Stimulated activated memory B cell treated with anti-CD40 and anti-IgM and Interleukin-4, amounts not matched to agents 10 μg/mL and 1 μg/mL and 100 μg/mL, for 72 hours (primary cell): ENCODE data around the gene SLC11A2.

ENCODE experiments used
- ATAC-seq: fragments of 150-1000 bp; cut with Tn5 transposase; 2 replicates; pipeline ENCODE4 v1.10.0; 2021
- H3K27ac Mint-ChIP-seq: one replicate; pipeline ENCODE4 v1.8.0; 2022; ENCODE audit warnings: mild to moderate bottlenecking, mixed read lengths
- H3K27me3 Mint-ChIP-seq: one replicate; pipeline ENCODE4 v1.8.0; 2022; ENCODE audit warnings: mixed read lengths
- H3K36me3 Mint-ChIP-seq: one replicate; pipeline ENCODE4 v1.8.0; 2022; ENCODE audit warnings: mixed read lengths
- H3K4me1 Mint-ChIP-seq: one replicate; pipeline ENCODE4 v1.8.0; 2022; ENCODE audit warnings: mixed read lengths
- H3K4me3 Mint-ChIP-seq: one replicate; pipeline ENCODE4 v1.8.0; 2022; ENCODE audit warnings: mild to moderate bottlenecking, moderate library complexity, mixed read lengths
- H3K9me3 Mint-ChIP-seq: one replicate; pipeline ENCODE4 v1.8.0; 2022; ENCODE audit warnings: mixed read lengths

SLC11A2 gene

DNA sequence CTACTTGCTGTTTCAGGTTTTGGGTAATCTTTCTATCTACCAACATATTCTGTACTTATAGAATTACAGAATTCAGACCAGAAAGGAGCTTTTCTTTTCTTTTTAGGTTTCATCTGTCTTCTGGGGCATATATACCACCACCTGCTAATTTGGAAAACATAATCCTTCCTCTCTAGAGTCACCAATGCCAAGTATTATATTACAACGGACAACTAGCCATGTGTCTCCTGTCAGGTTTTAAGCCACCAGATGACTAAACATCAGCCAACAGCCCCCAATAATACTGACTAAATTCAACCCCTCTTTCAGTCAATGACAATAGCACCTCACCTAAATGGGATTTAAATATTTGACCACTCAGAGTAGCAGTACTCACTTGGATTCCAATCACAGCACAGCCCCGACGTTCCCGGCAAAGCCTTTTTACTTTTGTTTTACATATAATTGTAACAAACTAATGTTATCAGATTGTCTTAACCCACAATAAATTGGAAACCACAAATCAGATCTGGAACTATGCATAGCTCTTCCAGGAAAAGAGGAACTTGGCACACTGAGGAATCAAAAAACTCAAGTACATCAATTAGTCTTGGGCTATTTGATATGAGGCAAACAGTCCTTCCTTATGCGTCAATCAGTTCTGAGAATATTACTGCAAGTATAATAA lies 13.5 kb downstream of the SLC11A2 start:
- Mint-ChIP-seq H3K9me3 (no peaks in the 10 kb centered on the region), H3K4me3 (no peak overlapping the region), H3K36me3 (no peaks in the 10 kb centered on the region), H3K27ac (no peak overlapping the region), H3K27me3 (no peaks in the 10 kb centered on the region), H3K4me1 (peaks cover 13% of the 10 kb centered on the region)
- no peak for ATAC-seq

DNA sequence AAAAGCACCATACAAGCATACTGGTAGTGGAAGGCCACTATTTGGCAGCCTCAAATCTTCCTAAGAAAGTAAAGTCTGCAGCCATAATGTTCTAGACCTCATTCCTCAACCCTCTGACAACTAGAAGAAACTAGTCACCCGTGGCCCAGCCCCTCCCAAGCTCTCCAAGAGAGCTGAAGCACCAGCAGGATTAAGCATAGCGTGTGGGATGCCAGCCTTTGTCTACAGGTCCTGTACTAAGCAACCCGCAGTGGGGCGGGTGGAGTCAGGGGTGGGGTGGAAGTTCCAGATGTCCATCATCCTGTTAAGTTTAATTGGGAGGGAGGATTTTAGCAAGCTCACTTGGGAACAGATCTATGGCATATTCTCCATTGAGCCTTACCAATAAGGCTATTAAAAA lies 14.2 kb downstream of the SLC11A2 start:
- no peak overlapping the region for H3K27ac Mint-ChIP-seq
- ATAC-seq: no peak
- no peak overlapping the region for H3K4me3 Mint-ChIP-seq
- no peaks in the 10 kb centered on the region for H3K27me3 Mint-ChIP-seq
- H3K4me1 Mint-ChIP-seq: peaks cover 6% of the 10 kb centered on the region
- H3K9me3 Mint-ChIP-seq: no peaks in the 10 kb centered on the region
- peaks cover 6% of the 10 kb centered on the region for H3K36me3 Mint-ChIP-seq

DNA sequence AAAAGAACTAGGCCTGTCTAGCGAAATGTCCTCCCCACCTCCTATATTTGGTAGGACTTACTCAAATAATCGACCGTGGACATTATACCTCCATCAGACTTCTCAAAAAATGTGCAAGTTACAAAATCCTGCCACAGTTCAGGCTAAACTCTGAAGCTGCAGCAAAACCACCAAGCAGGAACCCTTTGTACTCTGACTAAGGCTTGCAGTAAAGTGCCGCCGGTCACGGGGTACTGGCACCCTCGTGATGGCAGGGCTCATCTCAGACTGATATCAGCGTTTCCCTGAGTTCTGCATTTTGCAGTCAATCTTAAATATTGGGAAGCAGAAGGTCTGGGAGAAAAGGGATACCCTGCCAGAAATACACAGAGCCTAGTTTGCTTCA lies 17.1 kb downstream of the SLC11A2 start:
- Mint-ChIP-seq H3K4me3 (peak overlapping the region; percentile 21), H3K4me1 (peaks cover 6% of the 10 kb centered on the region), H3K9me3 (no peaks in the 10 kb centered on the region), H3K27me3 (no peaks in the 10 kb centered on the region), H3K27ac (peak overlapping the region; percentile 82), H3K36me3 (peaks cover 30% of the 10 kb centered on the region)
- ATAC-seq: peak; percentile 72

DNA sequence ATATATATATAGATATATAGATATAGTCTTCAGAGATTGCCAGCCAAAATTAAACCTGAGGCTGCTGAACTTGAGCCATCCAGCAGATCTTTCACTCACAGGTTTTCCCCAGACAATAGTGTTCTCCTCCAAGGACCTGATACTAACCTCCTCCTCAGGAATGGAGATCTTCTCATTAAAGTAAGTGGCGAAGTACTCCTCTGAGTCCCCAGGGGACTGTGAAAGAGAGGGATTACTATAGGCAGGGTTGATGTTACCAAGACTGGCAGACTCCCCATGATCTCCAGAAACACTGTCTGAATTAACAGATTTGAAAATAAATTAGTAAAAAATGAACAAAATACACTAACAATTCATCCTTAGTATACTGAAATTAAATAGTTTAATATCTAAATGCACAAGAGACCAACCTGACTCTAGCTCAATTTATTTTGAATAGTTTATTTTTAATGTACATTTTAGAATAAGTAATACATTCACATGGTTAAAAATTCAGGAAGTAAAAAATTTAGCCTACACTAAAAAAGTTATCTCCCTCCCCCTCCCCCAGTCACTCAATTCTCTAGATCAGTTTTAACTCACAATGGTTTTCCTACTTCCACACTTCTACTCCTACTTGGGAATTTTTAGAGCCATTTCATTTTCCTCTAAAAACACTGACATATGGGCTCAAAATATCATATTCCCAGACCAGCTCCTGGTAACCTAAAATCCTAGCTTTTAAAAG lies 17.7 kb downstream of the SLC11A2 start:
- no peaks in the 10 kb centered on the region for H3K27me3 Mint-ChIP-seq

DNA sequence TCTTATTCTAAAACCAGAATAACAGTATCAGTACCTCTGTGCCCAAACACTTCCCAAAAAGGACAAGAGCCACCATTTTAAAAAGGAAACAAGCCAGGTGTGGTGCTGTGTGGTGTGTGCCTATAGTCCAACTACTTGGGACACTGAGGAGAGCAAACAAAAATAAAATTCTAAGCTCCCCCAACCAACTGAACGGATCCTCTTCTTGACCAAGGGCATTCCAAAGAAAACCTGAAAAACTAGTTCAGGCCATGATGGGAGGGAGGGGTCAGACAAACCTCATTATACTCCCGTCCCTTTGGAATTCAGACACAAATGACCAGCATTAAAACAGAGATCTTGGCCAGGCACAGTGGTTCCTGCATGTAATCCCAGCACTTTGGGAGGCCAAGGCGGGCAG lies 20.5 kb downstream of the SLC11A2 start:
- no peak overlapping the region for H3K4me3 Mint-ChIP-seq
- peaks cover 6% of the 10 kb centered on the region for H3K4me1 Mint-ChIP-seq
- peak overlapping the region; percentile 27 for H3K27ac Mint-ChIP-seq
- H3K27me3 Mint-ChIP-seq: no peaks in the 10 kb centered on the region
- H3K36me3 Mint-ChIP-seq: peaks cover 35% of the 10 kb centered on the region
- ATAC-seq: no peak
- H3K9me3 Mint-ChIP-seq: no peaks in the 10 kb centered on the region

More for the DNA sequence above, 17.7 kb downstream of the SLC11A2 start:
- Mint-ChIP-seq H3K4me3 (peak overlapping the region; percentile 21), H3K27ac (peak overlapping the region; percentile 82), H3K36me3 (peaks cover 30% of the 10 kb centered on the region), H3K9me3 (no peaks in the 10 kb centered on the region), H3K4me1 (peaks cover 6% of the 10 kb centered on the region)
- no peak for ATAC-seq

DNA sequence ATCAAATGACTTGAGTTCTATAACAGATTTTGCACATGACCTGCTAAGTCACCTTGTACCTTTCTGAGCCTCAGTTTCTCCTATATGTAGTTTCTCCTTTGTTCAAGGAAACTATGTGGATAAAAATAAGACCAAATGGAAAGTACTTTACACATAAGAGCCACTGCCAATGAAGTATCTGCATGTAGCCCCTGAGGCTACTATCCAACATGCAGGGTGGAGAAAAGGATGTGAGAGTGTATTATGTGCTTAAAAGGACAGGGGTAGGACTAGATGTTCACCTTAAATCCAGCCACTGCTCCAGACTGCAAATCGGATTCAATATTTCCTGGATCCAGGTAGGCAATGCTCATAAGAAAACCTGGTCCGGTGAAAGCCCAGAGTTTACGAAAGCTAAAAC lies 21.2 kb downstream of the SLC11A2 start:
- Mint-ChIP-seq H3K4me1 (peaks cover 6% of the 10 kb centered on the region), H3K4me3 (no peak overlapping the region), H3K36me3 (peaks cover 41% of the 10 kb centered on the region), H3K27me3 (no peaks in the 10 kb centered on the region), H3K27ac (no peak overlapping the region), H3K9me3 (no peaks in the 10 kb centered on the region)
- ATAC-seq: no peak

DNA sequence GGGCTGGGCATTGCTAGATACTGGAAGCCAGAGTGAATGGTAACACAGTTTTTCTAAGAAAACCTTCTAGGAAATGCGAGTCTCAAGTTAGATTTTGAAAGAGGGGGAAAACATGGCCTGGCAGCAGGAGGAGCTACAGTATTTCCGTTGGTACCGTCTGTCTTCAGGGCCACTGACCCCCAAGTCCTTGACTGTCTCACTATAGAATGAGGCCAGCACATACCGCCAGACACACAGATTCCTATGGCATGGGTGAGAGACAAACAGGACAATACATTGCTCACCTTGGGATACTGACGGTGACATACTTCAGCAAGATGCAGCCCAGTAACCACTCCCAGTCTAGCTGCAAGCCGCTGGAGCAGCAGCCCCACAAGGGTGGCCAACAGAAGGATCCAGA lies 21.7 kb downstream of the SLC11A2 start:
- Mint-ChIP-seq H3K9me3 (no peaks in the 10 kb centered on the region), H3K27ac (no peak overlapping the region), H3K4me1 (peaks cover 6% of the 10 kb centered on the region), H3K36me3 (peaks cover 43% of the 10 kb centered on the region), H3K4me3 (no peak overlapping the region), H3K27me3 (no peaks in the 10 kb centered on the region)
- ATAC-seq: no peak

DNA sequence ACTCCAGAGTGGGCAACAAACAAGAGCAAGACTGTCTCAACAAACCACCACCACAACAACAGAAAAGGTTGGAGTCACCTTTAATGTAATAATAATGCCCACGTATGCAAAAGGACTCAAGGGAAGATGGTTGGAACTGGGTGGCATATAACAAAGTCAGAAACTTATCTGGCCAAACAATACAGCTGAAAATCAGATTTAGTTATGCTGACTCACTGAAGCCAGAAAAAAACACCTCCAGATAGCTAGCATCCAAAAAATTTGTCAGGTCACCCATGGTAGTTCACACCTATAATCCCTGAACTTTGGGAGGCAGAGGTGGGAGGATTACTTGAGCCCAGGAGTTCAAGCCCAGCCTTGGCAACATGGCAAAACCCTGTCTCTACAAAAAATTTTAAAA lies 24.4 kb downstream of the SLC11A2 start:
- no peak overlapping the region for H3K27ac Mint-ChIP-seq
- no peak for ATAC-seq
- H3K36me3 Mint-ChIP-seq: peaks cover 43% of the 10 kb centered on the region
- no peak overlapping the region for H3K4me3 Mint-ChIP-seq
- H3K4me1 Mint-ChIP-seq: no peaks in the 10 kb centered on the region
- no peaks in the 10 kb centered on the region for H3K27me3 Mint-ChIP-seq
- no peaks in the 10 kb centered on the region for H3K9me3 Mint-ChIP-seq

DNA sequence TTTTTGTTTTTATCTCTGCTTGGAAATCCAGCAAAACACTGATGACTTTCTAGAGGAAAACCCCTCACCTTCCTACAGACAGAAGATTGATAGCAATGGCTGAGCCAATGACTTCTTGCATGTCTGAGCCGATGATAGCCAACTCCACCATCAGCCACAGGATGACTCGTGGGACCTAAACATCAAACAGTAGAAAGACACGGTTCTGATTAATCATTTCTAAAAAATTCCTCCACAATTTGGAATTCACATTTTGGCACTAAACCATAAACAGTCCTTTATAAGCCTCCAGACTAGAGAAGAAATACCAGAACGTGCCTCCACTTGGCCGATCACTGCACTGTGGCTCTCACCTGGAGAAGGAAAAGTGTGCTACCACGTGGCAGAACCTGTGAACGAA lies 25.9 kb downstream of the SLC11A2 start:
- Mint-ChIP-seq H3K4me3 (no peak overlapping the region), H3K9me3 (no peaks in the 10 kb centered on the region), H3K4me1 (no peaks in the 10 kb centered on the region), H3K36me3 (peaks cover 40% of the 10 kb centered on the region), H3K27ac (no peak overlapping the region), H3K27me3 (no peaks in the 10 kb centered on the region)
- ATAC-seq: no peak

DNA sequence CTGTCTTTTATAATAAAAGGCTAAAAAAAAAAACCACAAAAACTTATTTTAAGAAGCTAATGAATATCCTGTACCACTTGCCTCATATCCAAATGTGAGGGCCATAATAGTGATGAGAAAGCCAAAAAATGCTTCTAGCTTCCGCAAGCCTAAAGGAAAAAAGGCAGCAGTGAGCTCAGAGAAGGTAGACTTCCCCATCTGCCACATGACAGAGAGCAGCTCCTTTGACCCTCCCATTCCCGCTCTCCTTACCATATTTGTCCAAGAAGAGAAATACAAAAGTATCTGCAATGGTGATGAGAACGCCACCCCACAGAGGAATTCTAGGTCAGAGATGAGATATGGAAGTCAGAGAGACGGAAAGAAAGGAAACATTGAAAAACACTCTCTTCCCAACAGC lies 27.1 kb downstream of the SLC11A2 start:
- Mint-ChIP-seq H3K27me3 (no peaks in the 10 kb centered on the region), H3K36me3 (peaks cover 43% of the 10 kb centered on the region), H3K9me3 (no peaks in the 10 kb centered on the region), H3K4me1 (no peaks in the 10 kb centered on the region), H3K27ac (no peak overlapping the region), H3K4me3 (no peak overlapping the region)
- no peak for ATAC-seq

DNA sequence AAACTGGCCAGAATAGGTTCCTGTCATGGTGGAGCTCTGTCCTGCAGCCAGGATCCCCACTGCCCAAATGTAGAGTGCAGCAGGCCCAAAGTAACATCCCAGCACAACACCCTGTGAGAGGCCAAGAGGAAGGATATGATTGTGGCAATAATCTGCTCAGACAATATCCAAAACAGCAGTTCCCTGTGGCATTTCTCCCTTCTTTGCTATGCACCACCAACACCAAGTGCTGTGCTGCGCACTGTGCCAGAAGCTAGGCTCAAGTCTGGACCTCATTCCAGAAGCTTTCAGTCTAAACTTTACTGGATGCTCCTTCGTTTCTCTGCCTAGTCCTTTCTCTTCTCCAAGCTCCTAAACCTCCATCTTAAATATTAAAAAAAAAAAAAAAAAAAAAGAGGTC lies 33.4 kb downstream of the SLC11A2 start:
- no peaks in the 10 kb centered on the region for H3K4me1 Mint-ChIP-seq
- H3K27ac Mint-ChIP-seq: no peak overlapping the region
- no peak for ATAC-seq
- H3K36me3 Mint-ChIP-seq: peaks cover 74% of the 10 kb centered on the region
- no peaks in the 10 kb centered on the region for H3K9me3 Mint-ChIP-seq
- H3K27me3 Mint-ChIP-seq: no peaks in the 10 kb centered on the region
- H3K4me3 Mint-ChIP-seq: no peak overlapping the region

DNA sequence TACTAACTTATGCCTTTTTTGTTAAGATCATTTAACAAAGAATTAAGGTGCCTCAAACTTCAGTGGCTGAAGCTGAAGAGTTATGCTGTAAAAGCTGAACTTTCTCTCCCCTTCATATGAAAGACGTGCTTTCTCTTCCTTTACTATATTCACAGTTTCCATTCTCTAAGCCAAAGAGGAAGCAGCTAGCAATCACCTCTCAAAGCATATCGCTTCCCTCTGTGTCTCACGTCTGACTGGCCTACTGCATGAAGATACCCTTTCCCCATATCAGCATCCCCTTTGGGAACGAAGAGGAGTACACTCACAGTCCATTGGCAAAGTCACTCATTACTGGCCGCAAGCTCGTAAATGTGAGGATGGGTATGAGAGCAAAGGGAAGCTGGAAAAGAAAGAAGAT lies 34.9 kb downstream of the SLC11A2 start:
- Mint-ChIP-seq H3K4me1 (no peaks in the 10 kb centered on the region), H3K27ac (no peak overlapping the region), H3K9me3 (no peaks in the 10 kb centered on the region), H3K4me3 (no peak overlapping the region), H3K36me3 (peaks cover 68% of the 10 kb centered on the region), H3K27me3 (no peaks in the 10 kb centered on the region)
- ATAC-seq: peak; percentile 66

DNA sequence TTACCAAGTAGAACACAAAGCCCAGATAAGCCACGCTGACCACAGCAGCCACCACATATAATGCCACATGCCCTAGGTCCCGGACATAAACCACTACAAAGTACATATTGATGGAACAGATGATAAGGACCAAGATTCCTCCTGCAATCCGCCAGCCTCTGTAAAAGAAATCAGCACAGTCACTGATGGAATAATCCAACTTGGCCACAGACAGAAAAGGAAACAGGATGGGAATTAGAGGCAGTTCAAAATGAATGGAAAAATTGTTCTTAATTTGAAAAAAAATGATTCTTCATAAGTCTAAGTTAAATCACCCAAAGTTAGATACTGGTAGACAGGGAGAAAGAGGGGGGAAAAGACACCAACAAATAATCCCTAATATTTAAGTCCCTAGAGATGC lies 35.4 kb downstream of the SLC11A2 start:
- peaks cover 67% of the 10 kb centered on the region for H3K36me3 Mint-ChIP-seq
- H3K27ac Mint-ChIP-seq: no peak overlapping the region

DNA sequence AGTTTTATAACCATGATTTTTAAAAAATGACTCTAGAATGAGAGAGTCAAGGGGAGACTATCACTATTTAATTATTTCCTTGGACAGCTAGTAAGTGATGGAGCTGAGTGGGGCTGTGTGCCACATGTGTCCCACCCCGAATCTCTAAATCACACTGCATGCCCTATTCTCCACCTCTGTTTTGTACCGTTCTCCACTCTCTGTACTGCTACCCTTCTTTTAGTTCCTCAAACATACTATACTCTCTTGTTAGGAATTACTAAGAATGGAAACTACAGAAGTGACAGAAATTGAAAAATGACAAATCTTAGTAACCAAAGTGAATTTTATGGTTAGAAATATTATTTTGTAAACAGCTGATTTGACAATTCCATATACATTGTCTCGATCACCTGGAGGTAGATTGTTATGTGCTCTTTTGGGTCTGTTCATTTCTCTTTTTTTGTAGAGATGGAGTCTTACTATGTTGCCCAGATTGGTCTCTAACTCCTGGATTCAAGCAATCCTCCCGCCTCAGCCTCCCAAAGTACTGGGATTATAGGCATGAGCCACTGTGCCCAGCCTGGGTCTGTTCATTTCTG lies 35.9 kb downstream of the SLC11A2 start:
- peaks cover under 1% of the 10 kb centered on the region for H3K4me1 Mint-ChIP-seq
- no peaks in the 10 kb centered on the region for H3K9me3 Mint-ChIP-seq
- peak; percentile 76 for ATAC-seq
- H3K27ac Mint-ChIP-seq: peak overlapping the region; percentile 42
- H3K27me3 Mint-ChIP-seq: no peaks in the 10 kb centered on the region
- H3K36me3 Mint-ChIP-seq: peaks cover 61% of the 10 kb centered on the region
- H3K4me3 Mint-ChIP-seq: no peak overlapping the region

More for the DNA sequence above, 35.4 kb downstream of the SLC11A2 start:
- Mint-ChIP-seq H3K9me3 (no peaks in the 10 kb centered on the region), H3K4me1 (no peaks in the 10 kb centered on the region), H3K4me3 (no peak overlapping the region), H3K27me3 (no peaks in the 10 kb centered on the region)
- ATAC-seq: no peak

DNA sequence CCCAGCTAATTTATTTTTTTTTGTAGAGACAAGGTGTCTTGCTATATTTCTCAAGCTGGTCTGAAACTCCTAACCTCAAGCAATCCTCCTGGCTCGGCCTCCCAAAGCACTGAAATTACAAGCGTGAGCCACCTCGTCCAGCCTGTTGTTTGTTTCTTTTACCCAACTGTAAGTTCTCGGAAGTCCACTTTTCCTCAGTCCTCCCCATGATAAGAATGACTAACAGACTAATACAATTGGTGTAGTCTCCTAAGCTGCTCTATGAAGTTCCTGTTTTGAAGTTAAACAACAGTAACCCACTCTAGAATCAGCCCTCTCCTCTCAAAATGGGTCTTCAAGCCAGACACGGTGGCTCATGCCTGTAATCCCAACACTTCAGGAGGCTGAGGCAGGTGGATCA lies 37.3 kb downstream of the SLC11A2 start:
- H3K9me3 Mint-ChIP-seq: no peaks in the 10 kb centered on the region
- H3K27ac Mint-ChIP-seq: no peak overlapping the region
- H3K4me1 Mint-ChIP-seq: peaks cover 5% of the 10 kb centered on the region
- H3K27me3 Mint-ChIP-seq: no peaks in the 10 kb centered on the region
- ATAC-seq: no peak
- H3K36me3 Mint-ChIP-seq: peaks cover 50% of the 10 kb centered on the region
- no peak overlapping the region for H3K4me3 Mint-ChIP-seq

DNA sequence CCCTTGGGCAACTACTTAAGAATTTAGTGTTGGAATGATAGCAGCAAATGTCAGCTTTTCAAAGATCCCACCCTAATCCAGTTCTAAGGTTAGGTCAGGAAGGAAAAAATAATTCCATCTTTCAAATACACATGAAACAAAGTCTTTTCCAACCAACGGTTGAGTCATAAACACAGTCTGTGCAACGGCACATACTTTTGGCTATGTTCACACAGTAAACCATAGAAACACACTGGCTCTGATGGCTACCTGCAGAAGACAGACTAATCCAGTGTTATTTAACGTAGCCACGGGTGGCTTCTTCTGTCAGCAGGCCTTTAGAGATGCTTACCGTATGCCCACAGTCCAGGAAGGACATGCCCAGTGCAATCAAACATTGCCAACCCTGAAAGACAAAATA lies 38.1 kb downstream of the SLC11A2 start:
- H3K36me3 Mint-ChIP-seq: peaks cover 43% of the 10 kb centered on the region
- no peak overlapping the region for H3K4me3 Mint-ChIP-seq
- peaks cover 5% of the 10 kb centered on the region for H3K4me1 Mint-ChIP-seq
- H3K9me3 Mint-ChIP-seq: no peaks in the 10 kb centered on the region
- H3K27me3 Mint-ChIP-seq: no peaks in the 10 kb centered on the region
- H3K27ac Mint-ChIP-seq: no peak overlapping the region
- no peak for ATAC-seq
